Activated CD4-positive, alpha-beta memory T cell treated with anti-CD3 and anti-CD28 coated beads, Interleukin-2, amount 10 ng/mL, durations not matched to agents 7 days and 5 days (primary cell): Measurements from ENCODE around the gene HPS4. TPM values are rescaled to one million over a fixed set of nuclear protein-coding genes. Genes with fewer than 3 reads are reported as not detected.

ENCODE experiments used
- CTCF ChIA-PET: fragments of 350-600 bp; sonication (Branson Sonifier 250); formaldehyde crosslinking; loops from one replicate; lab custom pipeline; 2021; ENCODE audit warnings: antibody characterized with exemption, inconsistent platforms; lab: Charles Lee
- POLR2A ChIA-PET: fragments of 350-600 bp; sonication (Branson Sonifier 250); formaldehyde crosslinking; loops from one replicate; lab custom pipeline; 2021; ENCODE audit warnings: antibody characterized with exemption; lab: Charles Lee
- DNase-seq: peaks from one replicate; pipeline ENCODE4 v3.0.0-alpha.2; 2020
- H3K27ac Mint-ChIP-seq: one replicate; pipeline ENCODE4 v1.8.0; 2021; ENCODE audit warnings: mild to moderate bottlenecking, mixed read lengths
- H3K27me3 Mint-ChIP-seq: one replicate; pipeline ENCODE4 v1.8.0; 2021; ENCODE audit warnings: mixed read lengths
- H3K36me3 Mint-ChIP-seq: one replicate; pipeline ENCODE4 v1.8.0; 2021; ENCODE audit warnings: low read depth, mixed read lengths
- H3K4me1 Mint-ChIP-seq: one replicate; pipeline ENCODE4 v1.8.0; 2021; ENCODE audit warnings: mixed read lengths
- H3K4me3 Mint-ChIP-seq: one replicate; pipeline ENCODE4 v1.8.0; 2021; ENCODE audit warnings: mild to moderate bottlenecking, mixed read lengths
- H3K9me3 Mint-ChIP-seq: one replicate; pipeline ENCODE4 v1.8.0; 2021; ENCODE audit warnings: mixed read lengths
- total RNA-seq, 2 experiments: library from RNA; stranded (reverse); gene quantifications; one replicate each; pipeline ENCODE4 v1.2.3, GENCODE V29; 2021

Gene HPS4
- total RNA-seq, 2 experiments from 2014 or later, result 37.3 to 37.6 TPM

DNA sequence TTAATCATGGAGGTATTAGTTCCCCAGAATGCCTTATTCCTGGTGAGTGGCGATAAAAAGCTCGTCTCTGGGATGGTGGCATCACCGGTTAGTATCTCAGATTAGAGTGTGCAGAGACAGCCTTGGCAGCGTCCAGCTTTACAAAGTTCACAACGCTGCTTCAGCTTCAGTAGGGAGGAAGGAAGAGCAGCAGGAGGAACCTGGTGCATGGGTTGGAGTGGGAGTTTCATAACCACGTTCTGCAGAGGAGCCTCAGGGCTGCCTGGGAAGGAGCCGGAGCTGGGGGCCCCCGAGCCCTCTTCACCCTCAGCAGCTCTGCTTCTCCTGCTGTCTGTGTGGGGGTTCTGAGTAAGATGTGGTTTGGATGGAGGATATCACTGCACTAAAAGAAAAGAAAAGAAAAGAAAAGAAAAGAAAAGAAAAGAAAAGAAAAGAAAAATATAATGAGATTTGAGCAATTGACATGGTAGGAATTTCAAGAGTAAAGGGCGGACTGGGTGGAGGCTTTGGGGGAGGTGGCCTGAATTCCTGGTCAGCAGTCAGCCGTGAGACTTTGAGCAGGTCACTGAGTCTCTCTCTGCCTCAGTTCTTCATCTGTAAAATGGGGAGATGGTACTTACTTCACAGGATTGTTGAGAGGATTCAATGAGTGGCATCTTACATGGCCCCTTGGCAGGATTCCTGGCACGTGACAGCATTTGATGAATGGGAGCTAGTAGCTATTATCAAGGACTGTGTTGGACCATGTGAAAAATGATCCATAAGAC is 48.1 kb downstream of the HPS4 start:
- ChIA-PET POLR2A (no interaction called here), CTCF (interaction anchor here (1.0 kb wide), 1 partner anchor 25 kb away, joined by 3 read pairs; no protein-coding TSS in a partner anchor)
- no peak overlapping the region for H3K4me3 Mint-ChIP-seq
- no peak for DNase-seq
- H3K27me3 Mint-ChIP-seq, result no peaks in the 10 kb centered on the region
- H3K36me3 Mint-ChIP-seq, result peaks cover 26% of the 10 kb centered on the region
- H3K9me3 Mint-ChIP-seq, result no peaks in the 10 kb centered on the region
- no peak overlapping the region for H3K27ac Mint-ChIP-seq
- H3K4me1 Mint-ChIP-seq, result peaks cover 55% of the 10 kb centered on the region

GRCh38 chr22:26433805-26434204 is 49.8 kb downstream of the HPS4 start:
- DNase-seq, result no peak
- peaks cover 26% of the 10 kb centered on the region for H3K36me3 Mint-ChIP-seq
- H3K9me3 Mint-ChIP-seq, result no peaks in the 10 kb centered on the region
- POLR2A ChIA-PET, result no interaction called here
- peaks cover 63% of the 10 kb centered on the region for H3K4me1 Mint-ChIP-seq
- no peak overlapping the region for H3K27ac Mint-ChIP-seq
- no peak overlapping the region for H3K4me3 Mint-ChIP-seq
- CTCF ChIA-PET, result no interaction called here
- H3K27me3 Mint-ChIP-seq, result no peaks in the 10 kb centered on the region

- no peaks in the 10 kb centered on the region for H3K9me3 Mint-ChIP-seq
- H3K36me3 Mint-ChIP-seq, result peaks cover 26% of the 10 kb centered on the region
- ChIA-PET CTCF (no interaction called here), POLR2A (interaction anchor here (3.5 kb wide), 1 partner anchor 52 kb away, joined by 28 read pairs; the partner anchor contains the start of genes HPS4 and SRRD)
- H3K4me3 Mint-ChIP-seq, result no peak overlapping the region
- H3K27me3 Mint-ChIP-seq, result no peaks in the 10 kb centered on the region
- no peak overlapping the region for H3K27ac Mint-ChIP-seq
- H3K4me1 Mint-ChIP-seq, result peaks cover 71% of the 10 kb centered on the region
- DNase-seq, result no peak
Measured at GRCh38 chr22:26432619-26433311, 50.8 kb downstream of the HPS4 start.

GRCh38 chr22:26431261-26431995 is 52.2 kb downstream of the HPS4 start:
- CTCF ChIA-PET, result interaction anchor here (0.7 to 2.1 kb wide), 8 partner anchors 29 to 1009 kb away, joined by 3 to 11 read pairs (median 4); partner anchors contain the start of genes HPS4 and SRRD

GRCh38 chr22:26430600-26430999 is 53.0 kb downstream of the HPS4 start:
- H3K4me1 Mint-ChIP-seq, result peaks cover 59% of the 10 kb centered on the region
- POLR2A ChIA-PET, result interaction anchor here (0.9 to 4.1 kb wide), 9 partner anchors 10 to 243 kb away, joined by 3 to 45 read pairs (median 6); partner anchors contain the start of genes HPS4, SRRD and TFIP11
- H3K9me3 Mint-ChIP-seq, result no peaks in the 10 kb centered on the region
- peaks cover 10% of the 10 kb centered on the region for H3K27me3 Mint-ChIP-seq
- H3K4me3 Mint-ChIP-seq, result peak overlapping the region; percentile 68
- no peak for DNase-seq
- CTCF ChIA-PET, result interaction anchor here (0.9 to 2.1 kb wide), 9 partner anchors 30 to 241 kb away, joined by 3 to 11 read pairs (median 4); partner anchors contain the start of genes HPS4 and SRRD
- H3K36me3 Mint-ChIP-seq, result peaks cover 23% of the 10 kb centered on the region
- peak overlapping the region; percentile 79 for H3K27ac Mint-ChIP-seq

More at GRCh38 chr22:26431261-26431995, 52.2 kb downstream of the HPS4 start:
- DNase-seq, result no peak
- peak overlapping the region; percentile 79 for H3K27ac Mint-ChIP-seq
- no peaks in the 10 kb centered on the region for H3K9me3 Mint-ChIP-seq
- H3K4me1 Mint-ChIP-seq, result peaks cover 66% of the 10 kb centered on the region
- H3K36me3 Mint-ChIP-seq, result peaks cover 26% of the 10 kb centered on the region
- peak overlapping the region; percentile 68 for H3K4me3 Mint-ChIP-seq
- POLR2A ChIA-PET, result interaction anchor here (0.9 to 4.1 kb wide), 6 partner anchors 9 to 242 kb away, joined by 3 to 45 read pairs (median 6); partner anchors contain the start of genes HPS4, SRRD and TFIP11
- H3K27me3 Mint-ChIP-seq, result peaks cover 5% of the 10 kb centered on the region

DNA sequence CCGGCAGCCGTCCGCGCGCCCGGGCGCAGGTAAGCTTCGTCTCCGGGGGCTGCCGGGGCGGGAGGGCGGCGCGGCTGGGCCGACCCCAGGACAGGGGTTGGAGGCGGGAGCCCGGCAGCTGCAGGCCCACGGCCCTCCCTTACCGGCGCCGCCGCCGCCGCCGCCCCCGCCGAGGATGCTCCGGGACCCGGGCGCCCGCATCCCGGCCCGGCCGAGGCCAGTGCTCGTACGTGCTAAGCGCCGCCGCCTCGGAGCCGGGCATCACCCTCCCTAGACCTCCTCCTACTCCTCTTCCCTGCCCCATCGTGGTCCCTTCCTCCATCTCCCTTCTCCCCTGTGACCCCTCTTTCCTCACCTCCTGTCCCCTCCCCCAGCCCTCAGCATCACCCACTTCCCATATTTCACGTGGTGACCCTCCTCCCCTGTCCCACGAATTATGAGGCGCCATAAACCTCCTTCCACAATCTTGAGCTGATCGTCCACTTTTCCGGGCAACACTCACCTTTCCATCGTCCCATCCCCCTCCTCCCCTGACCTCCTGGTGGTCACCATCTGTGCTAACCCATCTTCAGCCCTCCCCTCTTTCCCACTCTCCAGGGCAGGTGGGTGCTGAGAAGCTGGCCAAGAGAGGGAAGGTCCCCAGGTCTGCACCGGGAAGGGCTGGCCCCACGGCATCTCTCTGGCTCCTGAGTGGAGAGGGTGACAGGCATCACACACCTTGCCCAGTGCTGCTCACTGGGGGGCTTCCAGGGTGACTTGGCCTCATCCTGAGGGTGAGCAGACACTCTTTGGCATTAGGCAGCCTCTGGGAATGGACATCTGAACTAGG is 53.9 kb downstream of the HPS4 start:
- peaks cover 50% of the 10 kb centered on the region for H3K4me1 Mint-ChIP-seq
- ChIA-PET POLR2A (interaction anchor here (0.9 to 4.1 kb wide), 8 partner anchors 10 to 244 kb away, joined by 3 to 45 read pairs (median 6); partner anchors contain the start of genes HPS4 and SRRD), CTCF (interaction anchor here (1.4 to 2.1 kb wide), 4 partner anchors 31 to 214 kb away, joined by 4 to 11 read pairs (median 5); no protein-coding TSS in a partner anchor)
- H3K27me3 Mint-ChIP-seq, result peaks cover 10% of the 10 kb centered on the region
- no peaks in the 10 kb centered on the region for H3K9me3 Mint-ChIP-seq
- H3K36me3 Mint-ChIP-seq, result peaks cover 14% of the 10 kb centered on the region
- H3K27ac Mint-ChIP-seq, result peak overlapping the region; percentile 79
- peak overlapping the region; percentile 68 for H3K4me3 Mint-ChIP-seq
- peak; percentile 26 for DNase-seq

DNA sequence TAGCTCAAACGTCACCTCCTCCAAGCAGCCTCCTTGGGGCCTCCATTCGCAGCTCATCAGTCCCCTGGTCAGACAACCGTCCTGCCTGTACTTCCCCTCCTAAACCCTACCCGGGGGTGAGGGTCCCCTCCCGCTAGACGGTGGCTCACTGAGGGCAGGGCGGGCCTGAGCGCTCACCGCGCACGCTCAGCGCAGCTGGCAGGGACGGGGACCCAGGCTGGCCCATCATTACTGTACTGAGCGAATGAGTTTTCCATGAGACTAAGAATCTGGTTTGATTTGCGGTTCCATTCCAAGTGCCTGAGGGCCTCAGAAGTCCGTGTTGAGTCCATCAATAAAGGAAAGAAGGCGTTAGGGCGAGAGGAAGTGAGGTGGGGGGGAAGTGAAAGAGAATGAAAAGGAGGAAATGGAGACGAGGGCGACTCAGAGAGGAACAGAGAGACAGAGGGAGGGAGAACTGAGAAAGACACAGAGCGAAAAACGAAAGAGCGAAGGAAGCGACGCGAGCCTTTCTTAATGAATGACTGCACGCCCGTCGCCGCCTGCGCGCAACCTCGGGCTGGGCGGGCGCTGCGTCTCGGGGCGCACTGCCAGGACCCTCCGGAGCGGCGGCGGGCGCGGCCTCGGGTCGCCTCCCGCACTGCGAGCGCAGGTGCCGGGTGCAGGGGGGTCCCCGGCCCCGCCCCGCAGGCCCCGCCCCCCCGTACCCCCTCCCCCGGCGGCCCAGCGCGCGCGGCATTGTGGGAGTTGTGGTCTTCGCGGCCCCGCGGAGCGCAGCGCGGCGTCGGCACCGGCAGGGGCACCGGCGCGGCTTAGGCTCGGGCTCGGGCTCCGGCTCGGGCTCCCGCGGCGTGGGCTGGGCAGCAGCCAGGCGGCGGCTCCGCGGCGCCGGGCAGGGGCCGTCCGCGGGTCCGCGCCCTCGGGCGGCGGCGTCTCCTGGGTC is 54.8 kb downstream of the HPS4 start, which contains the start of gene ASPHD2:
ASPHD2 (plus strand) TSS at position 746 of the 943 bp plus-strand sequence. CDS start 4,356 bp downstream, outside the sequence.
- peaks cover 1% of the 10 kb centered on the region for H3K9me3 Mint-ChIP-seq
- peaks cover 50% of the 10 kb centered on the region for H3K4me1 Mint-ChIP-seq
- peak within 1 kb of the TSS; percentile 93 for H3K4me3 Mint-ChIP-seq
- peak; percentile 82 for DNase-seq
- H3K36me3 Mint-ChIP-seq, result peaks cover 8% of the 10 kb centered on the region
- CTCF ChIA-PET, result interaction anchor here (1.0 to 1.2 kb wide), 2 partner anchors 74 to 244 kb away, joined by 3 to 5 read pairs; no protein-coding TSS in a partner anchor
- peaks cover 10% of the 10 kb centered on the region for H3K27me3 Mint-ChIP-seq
- H3K27ac Mint-ChIP-seq, result peak within 1 kb of the TSS; percentile 97
- POLR2A ChIA-PET, result interaction anchor here (0.7 to 4.1 kb wide), 11 partner anchors 9 to 245 kb away, joined by 3 to 45 read pairs (median 4); partner anchors contain the start of genes HPS4 and SRRD

- peaks cover 38% of the 10 kb centered on the region for H3K4me1 Mint-ChIP-seq
- no peak for DNase-seq
- peaks cover 19% of the 10 kb centered on the region for H3K27me3 Mint-ChIP-seq
- H3K27ac Mint-ChIP-seq, result peak overlapping the region; percentile 21
- POLR2A ChIA-PET, result no interaction called here
- H3K4me3 Mint-ChIP-seq, result peak overlapping the region; percentile 50
- CTCF ChIA-PET, result no interaction called here
- H3K36me3 Mint-ChIP-seq, result no peaks in the 10 kb centered on the region
- H3K9me3 Mint-ChIP-seq, result peaks cover 10% of the 10 kb centered on the region
Measured at GRCh38 chr22:26426924-26427323, 56.7 kb downstream of the HPS4 start.

DNA sequence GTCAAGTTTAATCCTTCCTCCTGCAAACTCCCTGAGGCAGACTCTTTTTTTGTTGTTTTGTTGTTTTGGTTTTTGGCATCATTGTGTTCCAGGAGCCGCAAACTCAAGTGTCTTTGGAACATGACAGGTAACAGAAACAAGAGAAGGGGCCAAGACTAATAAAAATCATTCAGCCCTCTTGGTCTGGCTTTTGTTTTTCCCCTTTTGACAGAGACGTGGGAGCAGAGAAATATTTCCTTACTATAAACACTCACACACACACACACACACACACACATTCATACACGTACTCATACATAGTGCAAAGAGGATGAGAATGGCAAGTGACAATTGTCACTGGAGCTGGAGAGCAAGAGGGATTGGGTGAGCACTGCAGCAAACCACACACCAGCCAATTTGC is 65.0 kb downstream of the HPS4 start:
- CTCF ChIA-PET, result no interaction called here

GRCh38 chr22:26417406-26417805 is 66.2 kb downstream of the HPS4 start:
- no peak for DNase-seq
- no peak overlapping the region for H3K4me3 Mint-ChIP-seq
- CTCF ChIA-PET, result no interaction called here
- H3K27ac Mint-ChIP-seq, result no peak overlapping the region
- POLR2A ChIA-PET, result no interaction called here
- H3K27me3 Mint-ChIP-seq, result peaks cover 27% of the 10 kb centered on the region
- H3K36me3 Mint-ChIP-seq, result no peaks in the 10 kb centered on the region
- H3K4me1 Mint-ChIP-seq, result no peaks in the 10 kb centered on the region
- H3K9me3 Mint-ChIP-seq, result no peaks in the 10 kb centered on the region

More for the DNA sequence above, 65.0 kb downstream of the HPS4 start:
- peaks cover 31% of the 10 kb centered on the region for H3K27me3 Mint-ChIP-seq
- no peak overlapping the region for H3K27ac Mint-ChIP-seq
- POLR2A ChIA-PET, result interaction anchor here (1.0 kb wide), 1 partner anchor 10 kb away, joined by 4 read pairs; no protein-coding TSS in a partner anchor
- H3K4me3 Mint-ChIP-seq, result no peak overlapping the region
- DNase-seq, result no peak
- no peaks in the 10 kb centered on the region for H3K36me3 Mint-ChIP-seq
- no peaks in the 10 kb centered on the region for H3K4me1 Mint-ChIP-seq
- peaks cover 6% of the 10 kb centered on the region for H3K9me3 Mint-ChIP-seq
